B cell (primary cell): ENCODE measurements around the gene ATXN1. TPM values are rescaled to one million over a fixed set of nuclear protein-coding genes. Genes with fewer than 3 reads are reported as not detected.

Experiments used
- ATAC-seq: fragments of 200-7000 bp; cut with Tn5 transposase; one replicate; pipeline ENCODE4 v1.10.0; 2021; ENCODE audit warnings: low read depth, mild to moderate bottlenecking, moderate number of reproducible peaks, moderate library complexity
- CTCF ChIA-PET: fragments of 350-600 bp; sonication (Branson Sonifier 250); formaldehyde crosslinking; loops from one replicate; lab custom pipeline; 2021; ENCODE audit warnings: antibody characterized with exemption, inconsistent platforms; lab: Charles Lee
- POLR2A ChIA-PET: fragments of 350-600 bp; sonication (Branson Sonifier 250); formaldehyde crosslinking; loops from one replicate; lab custom pipeline; 2021; ENCODE audit warnings: antibody characterized with exemption; lab: Charles Lee
- DNase-seq: peaks from one replicate; pipeline ENCODE4 v3.0.0; 2013
- H2AFZ ChIP-seq: 2 replicates; pipeline ENCODE4 v1.6.1; 2012; ENCODE audit warnings: mild to moderate bottlenecking, low read depth, low read length; ENCODE audit not compliant: insufficient read depth, poor library complexity, severe bottlenecking
- H3K27ac ChIP-seq, 2 donors: 1 replicate in 1 of 2; 2 replicates in 1 of 2; pipeline ENCODE4 v1.5.1; 2012 to 2013; ENCODE audit warnings: low read length in 2 of 2, mild to moderate bottlenecking in 2 of 2, moderate library complexity in 1 of 2
- H3K27me3 ChIP-seq, 4 experiments: fragments of 200-600 bp in 1 of 4; sonication (generic) in 1 of 4; replicated peaks in 1 of 4; 1 replicate in 2 of 4; 2 replicates in 2 of 4; pipeline versions ENCODE4 v1.6.1 to v1.7.0; 2013 to 2016; ENCODE audit warnings: low read length in 3 of 4, mild to moderate bottlenecking in 2 of 4, mixed read lengths in 1 of 4, moderate library complexity in 1 of 4; ENCODE audit not compliant: insufficient read depth in 4 of 4, control insufficient read depth in 3 of 4; ENCODE audit errors: control extremely low read depth in 1 of 4
- H3K36me3 ChIP-seq, 2 experiments: replicated peaks in 1 of 2; 1 replicate in 1 of 2; 2 replicates in 1 of 2; pipeline versions ENCODE4 v1.6.1 to v1.7.1; 2013; ENCODE audit warnings: low read length in 1 of 2; ENCODE audit not compliant: insufficient read depth in 2 of 2, control insufficient read depth in 1 of 2; ENCODE audit errors: control extremely low read depth in 1 of 2, extremely low read depth in 1 of 2
- H3K4me1 ChIP-seq, 2 donors: fragments of 200-600 bp in 1 of 2; sonication (generic) in 1 of 2; 1 replicate in 1 of 2; 2 replicates in 1 of 2; pipeline versions ENCODE4 v1.5.1 to v1.6.1; 2013 to 2017; ENCODE audit warnings: low read length in 2 of 2; ENCODE audit not compliant: control insufficient read depth in 2 of 2, insufficient read depth in 2 of 2
- H3K4me2 ChIP-seq: replicated peaks from 2 replicates; pipeline ENCODE3; 2012; ENCODE audit warnings: mild to moderate bottlenecking, low read depth, low read length; ENCODE audit not compliant: poor library complexity, severe bottlenecking
- H3K4me3 ChIP-seq, 5 experiments: fragments of 200-600 bp in 1 of 5; sonication (generic) in 1 of 5; 1 replicate in 3 of 5; 2 replicates in 2 of 5; pipeline versions ENCODE4 v1.5.1 to v1.7.0; 2011 to 2016; ENCODE audit warnings: low read length in 4 of 5, mild to moderate bottlenecking in 4 of 5, low read depth in 2 of 5, control low read depth in 1 of 5, moderate library complexity in 1 of 5; ENCODE audit not compliant: insufficient read depth in 1 of 5; ENCODE audit errors: control extremely low read depth in 1 of 5, extremely low read depth in 1 of 5
- H3K79me2 ChIP-seq: fragments of 200-600 bp; sonication (generic); one replicate; pipeline ENCODE4 v1.6.0; 2016; ENCODE audit warnings: low read length; ENCODE audit not compliant: control insufficient read depth, insufficient read depth
- H3K9ac ChIP-seq: fragments of 200-600 bp; sonication (generic); 2 replicates; pipeline ENCODE4 v1.6.1; 2017; ENCODE audit warnings: mild to moderate bottlenecking, low read length, moderate library complexity
- H3K9me3 ChIP-seq, 3 donors: one replicate each; pipeline versions ENCODE4 v1.6.1 to v1.7.1; 2013; ENCODE audit warnings: low read length in 2 of 3; ENCODE audit not compliant: control insufficient read depth in 2 of 3, insufficient read depth in 1 of 3; ENCODE audit errors: control extremely low read depth in 1 of 3
- H4K20me1 ChIP-seq: 2 replicates; pipeline ENCODE4 v1.6.0; 2012; ENCODE audit warnings: mild to moderate bottlenecking, low read length; ENCODE audit not compliant: insufficient read depth, control insufficient read depth, poor library complexity, severe bottlenecking
- H3K27ac Mint-ChIP-seq: one replicate; pipeline ENCODE4 v1.8.0; 2021; ENCODE audit warnings: mixed read lengths
- H3K27me3 Mint-ChIP-seq: one replicate; pipeline ENCODE4 v1.8.0; 2021; ENCODE audit warnings: mixed read lengths
- H3K4me1 Mint-ChIP-seq: one replicate; pipeline ENCODE4 v1.8.0; 2021; ENCODE audit warnings: mixed read lengths
- H3K4me3 Mint-ChIP-seq: one replicate; pipeline ENCODE4 v1.8.0; 2021; ENCODE audit warnings: mixed read lengths
- H3K9me3 Mint-ChIP-seq: one replicate; pipeline ENCODE4 v1.8.0; 2022; ENCODE audit warnings: mixed read lengths; ENCODE audit not compliant: insufficient read depth
- CTCF ChIP-seq: fragments of 200-600 bp; IDR thresholded peaks from one replicate; pipeline ENCODE4 v1.8.0; 2022; ENCODE audit warnings: antibody characterized with exemption, mild to moderate bottlenecking
- EZH2 ChIP-seq: IDR thresholded peaks from 2 replicates; pipeline ENCODE4 v1.6.1; 2012; ENCODE audit warnings: borderline replicate concordance, low read depth, mild to moderate bottlenecking, moderate library complexity, low read length; ENCODE audit not compliant: insufficient read depth, poor library complexity, severe bottlenecking
- WGBS: methylation state at CpG from one replicate; pipeline ENCODE4 v1.1.5; 2013; ENCODE audit warnings: missing lambda C conversion rate; ENCODE audit not compliant: insufficient coverage; 5-methylcytosine and 5-hydroxymethylcytosine counted together
- intact Hi-C: fragments of 100-400 bp; cut with micrococcal nuclease; formaldehyde crosslinking; loops from one replicate; pipeline ENCODE4 v1.10.0; 2022
- polyA plus RNA-seq: library from polyadenylated mRNA; depleted of rRNA; stranded (reverse); fragments of >200 nt; gene quantifications from 2 replicates; pipeline ENCODE4 v1.2.3, GENCODE V29; 2012
- total RNA-seq, 2 donors: library from RNA; stranded (reverse); fragments of 120-200 nt in 1 of 2; gene quantifications; 1 replicate in 1 of 2; 2 replicates in 1 of 2; pipeline versions ENCODE4 v1.2.3 to v1.2.4, GENCODE V29; 2013 to 2022

ATXN1 gene
- total and polyA plus RNA-seq, 2 donors (not counting 1 experiment from before 2014, with no cell fraction given): 5.7 to 63.8 TPM

GRCh38 chr6:16473184-16473907 is 287.9 kb downstream of the ATXN1 start:
- peak overlapping the region; percentile 77 for H3K27ac Mint-ChIP-seq
- H3K27ac ChIP-seq: peak overlapping the region in 1 of 2 donors; percentile 37
- H3K4me3 Mint-ChIP-seq: peak overlapping the region; percentile 78
- no peaks in the 10 kb centered on the region for H3K9me3 Mint-ChIP-seq
- ChIA-PET CTCF (interaction anchor here (1.0 to 3.8 kb wide), 3 partner anchors 31 to 54 kb away, joined by 3 to 15 read pairs (median 4); no protein-coding TSS in a partner anchor), POLR2A (no interaction called here)
- peak; percentile 27 for DNase-seq
- H2AFZ ChIP-seq: no peak overlapping the region
- H4K20me1 ChIP-seq: no peaks in the 10 kb centered on the region
- H3K9me3 ChIP-seq: no peaks in the 10 kb centered on the region
- H3K9ac ChIP-seq: no peak overlapping the region
- H3K4me2 ChIP-seq: no peak overlapping the region
- peaks cover 18 to 46% of the 10 kb centered on the region in 2 donors for H3K4me1 ChIP-seq
- intact Hi-C loops: loop anchor here (5.0 kb wide), 1 partner anchor 39 kb away; no protein-coding TSS in a partner anchor
- H3K4me1 Mint-ChIP-seq: peaks cover 71% of the 10 kb centered on the region
- no peaks in the 10 kb centered on the region for H3K79me2 ChIP-seq
- no peaks in the 10 kb centered on the region for H3K36me3 ChIP-seq
- H3K4me3 ChIP-seq: no peak overlapping the region
- 86% methylated on average over 10 of the region's 10 CpGs for whole genome bisulfite sequencing
- no peak for TF ChIP-seq CTCF
- TF ChIP-seq EZH2: no peak
- no peaks in the 10 kb centered on the region for H3K27me3 ChIP-seq
- H3K27me3 Mint-ChIP-seq: no peaks in the 10 kb centered on the region
- no peak for ATAC-seq
